NB4 (cell line): ENCODE results near the gene GPR132.

ENCODE experiments used
- CTCF ChIP-seq: IDR thresholded peaks from one replicate; pipeline ENCODE4 v1.5.1; 2012; ENCODE audit warnings: low read depth, low read length
- MAX ChIP-seq: IDR thresholded peaks from 2 replicates; pipeline ENCODE4 v1.6.1; 2011; ENCODE audit warnings: low read depth, low read length
- POLR2A ChIP-seq: IDR thresholded peaks from 2 replicates; pipeline ENCODE4 v1.6.1; 2011; ENCODE audit warnings: mild to moderate bottlenecking; ENCODE audit not compliant: insufficient read length; ENCODE audit errors: extremely low read depth

DNA sequence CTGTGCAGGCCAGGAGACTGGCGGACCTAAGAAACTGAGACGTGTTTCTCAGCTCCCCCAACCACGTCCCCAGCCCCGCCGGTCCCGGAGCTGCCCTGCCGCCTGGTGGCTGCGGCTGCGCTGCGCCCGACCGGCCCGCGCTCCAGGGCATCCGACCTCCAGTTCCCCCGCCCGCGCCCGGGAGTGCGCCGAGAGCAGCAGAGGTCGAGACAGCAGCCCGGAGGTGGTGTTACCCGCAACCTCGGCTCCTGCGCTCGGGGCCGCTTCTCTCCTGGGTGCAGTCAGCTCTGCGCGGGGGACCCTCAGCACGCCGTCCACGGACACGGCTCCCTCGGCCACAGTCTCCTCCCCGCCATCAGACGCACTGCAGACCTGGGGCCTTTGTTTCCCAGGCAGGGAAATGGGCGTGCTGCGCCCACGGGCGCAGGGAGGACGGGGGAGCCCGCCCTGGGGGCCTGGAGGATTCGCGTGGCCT, 21.6 kb upstream of the GPR132 start:
- peak; percentile 61 for TF ChIP-seq CTCF
- no peak for TF ChIP-seq POLR2A
- TF ChIP-seq MAX, result peak; percentile 56; the same call in 1 of the 2 replicates
